NCI-H82 (cell line): ENCODE results near the gene MDFI.
A peak's percentile ranks its signal among the peaks of the same experiment; 100 is the strongest.

ENCODE experiments used
- DNase-seq: peaks from one replicate; lab custom pipeline; 2025; lab: John Stamatoyannopoulos, UW

The MDFI gene

DNA sequence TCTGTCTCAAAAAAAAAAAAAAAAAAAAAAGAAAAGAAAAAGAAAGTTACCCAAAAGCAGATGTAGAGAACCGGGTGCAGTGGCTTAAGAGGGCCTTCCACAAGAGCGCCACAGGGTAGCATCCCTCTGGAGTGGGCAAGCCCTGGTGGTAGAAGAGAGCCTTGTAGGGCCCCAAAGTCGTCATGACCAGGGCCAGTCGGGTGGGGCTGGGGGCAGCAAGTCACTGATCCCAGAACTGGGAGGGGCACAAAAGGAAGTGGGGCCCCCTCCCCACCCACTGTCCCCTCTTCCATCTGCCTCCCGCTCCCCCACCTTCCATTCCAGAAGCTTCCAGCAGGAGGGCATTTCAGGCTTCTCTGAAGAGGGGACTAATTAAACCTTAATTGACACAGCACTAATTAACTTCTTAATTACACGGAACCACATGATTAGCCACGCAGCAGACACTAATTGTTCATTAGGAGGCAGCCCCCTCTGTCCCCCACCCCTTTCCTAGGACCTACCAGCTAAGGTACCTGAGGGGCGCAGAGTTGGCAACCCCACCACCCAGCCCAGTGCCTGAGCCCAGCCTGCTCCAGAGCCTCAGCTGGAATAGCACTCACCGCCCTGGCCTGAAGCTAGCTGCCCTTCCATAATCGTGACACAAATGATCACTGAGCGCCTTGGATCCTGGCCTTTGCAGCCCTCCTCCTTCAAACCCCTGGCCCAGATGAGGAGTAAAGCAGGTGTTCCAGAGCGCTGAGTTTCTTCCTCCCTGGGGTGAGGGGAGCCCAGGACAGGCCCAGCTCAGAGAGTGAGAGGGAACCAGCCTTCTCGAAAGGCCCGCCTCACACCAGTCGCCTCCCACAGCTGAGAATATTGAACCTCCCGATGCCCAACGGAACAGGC, 34.8 kb downstream of the MDFI start:
- DNase-seq, result peak; percentile 51

DNA sequence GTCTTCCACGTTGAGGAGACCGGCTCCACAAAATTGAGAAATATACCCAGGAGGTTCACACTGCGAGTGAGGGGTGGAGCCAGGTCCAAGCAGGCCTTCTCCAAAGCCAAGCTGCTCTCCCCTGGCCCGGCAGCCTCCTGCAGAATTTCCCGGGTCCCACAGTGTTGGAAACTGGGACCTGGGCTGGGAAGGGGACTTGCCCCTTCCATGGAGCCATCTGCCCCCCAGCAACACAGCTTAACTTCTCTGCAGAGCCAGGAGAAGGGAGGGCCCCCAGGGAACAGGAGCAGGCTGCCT, 35.4 kb downstream of the MDFI start:
- DNase-seq, result peak; percentile 64

DNA sequence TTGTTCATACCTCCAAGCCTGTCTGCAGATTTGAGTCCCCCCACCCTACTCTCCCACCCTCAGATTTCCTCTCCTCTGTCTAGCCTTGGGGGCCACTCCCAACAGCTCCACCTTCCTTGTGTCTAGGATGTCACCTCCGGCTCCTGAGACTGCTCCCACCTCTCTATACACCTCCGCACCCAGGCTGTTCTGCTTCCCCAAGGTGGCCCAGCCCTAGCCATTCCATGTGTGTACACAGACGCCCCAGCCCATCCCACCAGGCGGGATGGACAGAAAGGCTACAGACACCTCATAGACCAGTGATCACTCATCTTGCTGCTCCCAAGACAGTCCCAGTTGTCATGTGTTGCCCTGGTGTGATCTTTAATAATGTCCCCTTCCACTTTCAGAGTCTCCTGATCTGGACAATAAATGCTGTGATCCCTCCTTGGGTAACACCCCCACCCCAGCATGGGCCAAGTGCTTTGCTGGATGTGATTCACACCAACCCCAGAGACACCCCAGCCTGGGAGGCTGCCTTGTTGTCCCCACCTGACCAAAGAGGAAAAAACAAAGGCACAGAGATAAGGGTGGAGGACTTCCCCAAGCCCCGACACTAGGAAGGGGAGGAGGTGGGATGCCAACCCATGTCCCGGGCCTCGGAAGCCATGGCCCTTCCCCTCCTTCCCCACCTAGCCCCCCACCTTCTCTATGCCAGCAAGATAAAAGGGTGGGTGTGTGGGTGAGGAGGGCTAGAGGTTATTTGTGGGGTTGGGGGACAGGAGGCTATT, 36.1 kb downstream of the MDFI start:
- DNase-seq, result no peak

DNA sequence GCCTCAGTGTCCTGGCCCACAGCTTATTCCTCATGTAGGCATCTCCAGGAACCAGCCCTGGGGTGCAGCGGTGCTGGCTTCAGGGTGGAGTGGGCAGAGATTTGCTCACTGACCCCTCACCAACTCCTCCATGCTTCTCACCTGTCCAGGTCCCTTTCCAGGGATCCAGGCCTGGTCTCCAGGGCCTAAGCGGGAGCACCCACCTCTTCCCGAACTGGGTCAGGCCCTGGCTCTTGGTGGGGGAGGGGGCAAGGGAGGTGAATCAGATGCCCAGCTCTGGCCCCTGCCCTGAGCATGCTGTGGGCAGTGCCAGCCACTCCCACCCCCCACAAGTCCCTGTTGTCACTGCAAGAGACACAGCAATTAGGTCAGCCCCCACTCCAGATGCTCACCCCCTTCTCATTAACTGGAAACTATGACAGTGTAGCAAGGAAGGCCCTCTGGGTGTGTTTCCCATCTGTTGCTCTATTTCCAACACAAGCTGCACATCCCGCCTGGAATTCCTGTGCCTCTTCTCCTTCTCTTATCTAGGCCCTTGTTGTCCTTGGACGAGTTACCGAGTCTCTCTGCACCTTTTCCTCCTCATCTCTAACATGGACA, 37.0 kb downstream of the MDFI start:
- DNase-seq, result peak; percentile 97

DNA sequence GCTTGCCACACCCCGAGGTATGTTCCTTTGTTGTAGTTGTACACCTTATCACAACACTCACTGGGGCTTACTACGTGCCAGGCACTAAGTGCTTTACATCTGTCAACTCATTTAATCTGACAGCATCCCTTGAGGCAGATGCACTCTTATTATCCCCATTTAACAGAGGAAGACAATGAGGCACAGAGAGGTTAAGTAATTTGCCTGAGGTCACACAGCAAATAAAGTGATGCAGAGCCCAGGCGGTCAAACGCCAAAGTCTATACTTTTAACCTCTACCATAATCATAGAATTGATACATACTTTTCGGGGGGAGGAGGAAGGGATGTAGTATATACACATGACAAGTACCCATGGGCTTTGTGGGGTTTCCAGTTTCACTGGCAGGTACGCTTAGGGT, 37.7 kb downstream of the MDFI start:
- DNase-seq, result no peak

DNA sequence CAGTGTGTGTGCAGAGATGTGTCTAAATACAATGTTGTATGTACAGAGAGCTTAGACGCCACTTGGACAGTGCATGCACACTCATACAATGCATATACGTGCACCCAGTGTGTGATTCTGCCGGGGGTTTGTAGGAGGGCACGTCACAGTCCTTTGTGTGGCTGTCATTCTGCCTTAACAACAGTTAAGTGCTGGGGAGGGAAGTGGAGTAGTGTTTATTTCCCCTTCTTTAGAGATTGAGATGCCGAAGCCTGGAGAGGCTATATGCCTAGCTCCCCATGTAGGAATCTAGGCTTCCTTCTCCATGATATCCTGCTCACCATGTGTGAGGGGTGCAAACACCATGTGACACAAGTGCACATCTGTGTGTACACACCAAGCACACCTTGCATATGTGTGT, 38.2 kb downstream of the MDFI start:
- DNase-seq, result no peak

DNA sequence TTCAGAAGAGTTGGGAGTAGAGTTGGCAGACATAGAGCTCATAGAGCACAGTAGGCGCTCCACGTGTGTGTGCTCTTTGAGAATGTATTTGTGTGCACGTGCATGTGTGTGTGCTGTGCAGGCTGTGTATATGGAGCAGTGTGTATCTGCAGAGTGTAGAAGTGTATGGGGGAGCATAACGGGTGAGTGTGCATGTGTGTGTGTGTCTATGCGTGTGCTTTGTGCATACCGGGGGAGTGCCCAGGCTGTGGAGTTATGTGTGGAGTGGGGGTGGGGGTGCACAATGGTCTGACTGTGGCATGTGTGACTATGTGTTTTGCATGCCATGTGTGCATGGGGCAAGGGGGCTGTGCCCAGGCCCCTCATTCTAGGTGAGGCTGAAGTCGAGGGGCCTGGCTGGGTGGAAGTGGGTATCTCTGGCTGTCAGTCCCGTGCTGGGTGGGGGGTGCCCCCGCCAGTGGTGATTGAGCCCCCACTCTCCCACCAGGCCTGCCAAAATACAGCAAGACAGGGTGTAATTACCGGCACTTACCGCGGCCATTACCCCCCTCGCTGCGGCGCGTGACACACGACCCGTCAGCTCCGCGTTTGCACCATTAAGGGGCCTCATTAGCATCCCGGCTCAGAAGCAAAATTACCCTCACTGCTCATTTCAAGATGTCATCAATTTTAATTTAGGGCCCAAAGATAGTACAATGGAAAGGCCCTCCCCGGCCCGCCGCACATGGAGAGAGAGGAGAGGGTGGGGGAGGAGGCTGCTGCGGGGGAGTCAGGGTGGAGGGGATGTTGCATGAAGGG, 39.1 kb downstream of the MDFI start:
- no peak for DNase-seq

DNA sequence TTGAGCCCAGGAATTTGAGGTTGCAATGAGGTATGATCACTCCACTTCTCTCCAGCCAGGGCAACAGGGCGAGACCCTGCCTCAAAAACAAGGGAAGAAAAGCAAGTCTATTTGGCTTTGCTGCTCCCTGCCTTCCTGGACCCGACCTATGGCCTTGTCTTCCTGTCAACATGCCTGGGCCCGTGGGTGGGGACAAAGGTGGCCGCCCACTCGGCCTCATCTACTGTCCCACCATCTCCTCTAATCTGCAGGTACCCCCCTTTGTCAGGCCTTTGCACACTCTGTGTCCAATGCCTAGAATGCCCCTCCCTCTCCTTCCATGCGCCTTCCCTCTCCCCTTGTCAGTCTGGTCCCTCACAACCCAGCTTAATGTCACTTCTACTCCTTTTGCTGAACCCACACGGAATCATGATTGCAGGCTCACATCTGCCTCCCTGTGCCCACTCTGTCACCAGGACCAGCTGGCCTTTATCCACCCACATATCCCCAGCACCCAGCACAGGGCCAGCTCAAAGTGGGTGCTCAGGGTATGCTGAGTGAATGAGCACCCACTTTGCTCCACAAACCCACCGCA, 40.3 kb downstream of the MDFI start:
- no peak for DNase-seq

GRCh38 chr6:41679696-41680095, 41.4 kb downstream of the MDFI start:
- DNase-seq, result no peak

DNA sequence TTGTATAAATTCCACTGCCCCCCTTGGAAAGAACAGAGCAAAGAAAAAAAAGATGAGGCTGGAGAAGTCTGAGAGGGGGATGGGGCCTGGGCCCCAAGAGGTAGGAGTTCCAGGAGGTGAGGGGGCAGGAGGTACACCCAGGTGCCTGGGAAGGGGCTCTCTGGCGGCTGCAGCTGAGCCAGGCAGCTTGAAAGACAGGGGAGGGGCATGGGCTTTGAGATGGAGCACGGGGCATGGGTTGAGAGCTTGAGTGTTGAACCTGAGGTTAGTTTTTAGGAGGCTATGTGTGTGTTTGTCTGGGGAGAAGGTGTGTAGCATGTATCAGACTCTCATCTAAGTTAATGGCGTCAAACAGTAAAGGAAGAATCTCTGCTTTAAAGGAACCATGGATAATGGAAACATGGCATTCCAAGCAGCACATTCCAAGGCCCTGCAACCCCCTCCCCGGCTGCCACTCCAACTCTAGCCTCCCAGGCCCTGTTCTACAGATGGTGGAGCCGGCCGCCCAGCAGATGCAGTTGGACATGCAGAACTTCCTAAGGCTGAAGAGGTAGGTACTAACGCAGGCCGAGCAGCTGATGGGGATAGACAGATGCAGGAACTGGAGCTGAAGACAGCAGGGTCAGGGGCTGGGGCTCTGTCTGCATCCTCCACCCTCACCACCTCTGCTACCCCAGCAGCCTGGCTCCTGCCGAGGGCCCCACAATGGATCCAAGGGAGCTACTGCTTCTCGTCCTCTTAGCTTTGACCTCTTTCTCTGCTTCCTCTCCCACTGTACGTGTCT, 42.1 kb downstream of the MDFI start:
- DNase-seq, result no peak

DNA sequence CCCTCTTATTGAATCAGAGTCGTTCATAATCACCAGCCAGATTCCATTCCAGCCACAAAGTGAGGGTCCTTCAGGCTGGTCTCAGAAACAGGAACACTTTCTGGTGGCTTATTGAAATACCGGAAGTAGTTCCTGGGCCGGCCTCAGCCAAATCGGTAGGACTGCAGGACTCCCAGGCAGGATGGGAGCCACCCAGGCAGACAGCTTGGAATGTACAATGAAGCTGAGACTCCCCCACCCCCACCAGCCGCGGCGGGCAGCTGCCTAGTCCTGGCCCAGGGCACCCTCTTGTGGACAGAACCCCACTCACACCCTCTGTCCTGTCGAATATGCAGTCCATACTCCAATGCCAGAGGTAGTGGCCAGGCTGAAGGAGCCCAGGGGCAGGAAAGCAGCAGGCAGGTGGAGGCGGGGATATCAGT, 43.8 kb downstream of the MDFI start:
- DNase-seq, result peak; percentile 96

GRCh38 chr6:41682497-41683272, 44.4 kb downstream of the MDFI start:
- DNase-seq, result no peak

GRCh38 chr6:41683273-41683522, 44.9 kb downstream of the MDFI start:
- no peak for DNase-seq

GRCh38 chr6:41683523-41684310, 45.4 kb downstream of the MDFI start:
- DNase-seq, result peak; percentile 85

DNA sequence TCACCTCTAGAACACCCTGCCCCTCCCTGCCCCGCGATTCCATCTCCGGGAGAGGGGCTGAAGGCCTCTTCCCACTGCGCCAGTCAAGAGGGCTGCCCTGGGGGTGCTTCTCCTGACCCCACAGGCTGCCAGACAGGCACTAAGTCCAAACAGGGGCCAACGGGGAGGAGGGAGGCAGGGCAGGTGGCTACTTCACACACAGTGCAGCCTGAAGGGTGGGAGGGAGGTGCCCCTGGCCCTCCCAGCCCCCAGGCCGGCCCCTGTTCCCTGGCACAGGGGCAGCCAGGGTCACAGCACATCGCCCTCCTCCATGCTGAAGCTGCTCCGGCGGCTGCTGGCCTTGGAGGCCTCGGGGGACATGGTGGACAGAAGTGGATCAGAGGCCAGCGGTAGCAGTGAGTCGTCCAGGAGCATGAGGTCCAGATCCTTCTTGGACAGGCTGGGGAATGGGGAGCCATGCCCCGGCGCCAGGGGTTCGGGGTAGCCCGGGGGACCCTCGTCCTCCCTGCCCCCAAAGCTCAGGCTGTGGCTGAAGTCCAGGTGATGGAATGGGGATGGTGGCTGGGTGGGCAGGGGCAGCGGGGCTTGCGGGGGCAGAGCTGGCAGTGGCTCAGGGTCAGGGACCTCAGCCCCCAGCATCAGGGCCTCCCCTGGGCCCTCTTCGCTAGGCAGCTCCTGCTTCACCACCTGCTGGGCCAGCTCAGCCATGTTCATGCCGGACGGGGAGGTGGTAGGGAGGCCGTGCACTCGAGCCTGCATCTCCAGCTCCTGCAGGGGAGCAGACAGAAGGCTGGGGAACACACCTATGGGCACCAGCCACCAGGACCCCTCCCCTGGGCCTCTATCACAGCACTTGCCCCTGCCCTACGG, 46.3 kb downstream of the MDFI start:
- no peak for DNase-seq

- DNase-seq, result no peak
These were observed 47.5 kb downstream of the MDFI start for GRCh38 chr6:41685641-41686380.

DNA sequence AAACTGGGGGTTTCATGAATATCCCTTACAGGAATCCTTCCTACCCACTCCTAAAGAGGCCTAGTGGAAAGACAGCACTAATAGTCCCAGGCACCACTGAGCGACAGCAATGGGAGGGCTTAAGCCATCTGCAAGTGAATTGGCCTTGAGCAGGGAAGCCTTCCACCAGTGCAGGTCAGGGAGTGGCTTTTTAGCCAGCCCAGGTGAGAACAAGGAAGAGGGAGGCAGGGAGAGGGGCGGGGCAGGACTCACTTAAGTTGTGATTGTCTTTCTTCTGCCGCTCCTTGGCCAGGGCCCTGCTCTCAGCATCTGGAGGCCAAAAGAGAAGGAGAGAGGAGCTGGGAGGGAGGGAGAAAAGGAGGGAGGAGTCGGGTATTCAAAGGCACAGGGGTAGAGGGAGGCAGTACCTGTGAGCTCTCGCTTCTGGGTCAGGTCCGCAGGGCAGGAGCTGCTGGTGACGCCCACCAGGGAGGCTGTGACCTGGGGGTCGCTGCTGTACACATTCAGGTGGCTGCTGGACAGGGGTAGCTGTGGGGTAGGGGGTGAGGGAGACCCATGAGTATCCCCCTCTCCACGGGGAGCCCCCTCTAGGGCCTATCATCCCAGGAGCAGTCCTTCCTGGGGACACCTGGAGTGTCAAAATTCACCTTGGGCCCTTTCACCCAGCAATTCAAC, 49.4 kb downstream of the MDFI start:
- DNase-seq, result no peak
